CD14-positive monocyte (primary cell): ENCODE results near the gene IKZF1. TPM values are rescaled to one million over a fixed set of nuclear protein-coding genes. Genes with fewer than 3 reads are reported as not detected.

Source experiments
- DNase-seq, 3 donors: peaks; one replicate each; pipeline ENCODE4 v3.0.0-alpha.2; 2011 to 2022
- H2AFZ ChIP-seq: 2 replicates; pipeline ENCODE4 v1.6.0; 2012; ENCODE audit warnings: mild to moderate bottlenecking, low read depth, low read length, inconsistent platforms; ENCODE audit not compliant: insufficient read depth, poor library complexity, severe bottlenecking
- H3K27ac ChIP-seq, 2 donors: 1 replicate in 1 of 2; 2 replicates in 1 of 2; pipeline ENCODE4 v1.5.1; 2012 to 2013; ENCODE audit warnings: low read length in 2 of 2, control low read depth in 1 of 2, inconsistent platforms in 1 of 2, low read depth in 1 of 2, mild to moderate bottlenecking in 1 of 2
- H3K27me3 ChIP-seq, 2 donors: one replicate each; pipeline versions ENCODE4 v1.6.0 to v1.6.1; 2011 to 2013; ENCODE audit warnings: low read length in 2 of 2; ENCODE audit not compliant: control insufficient read depth in 2 of 2, insufficient read depth in 2 of 2
- H3K36me3 ChIP-seq, 2 donors: replicated peaks in 1 of 2; 1 replicate in 1 of 2; 2 replicates in 1 of 2; pipeline versions ENCODE4 v1.5.1 to v1.6.1; 2012 to 2013; ENCODE audit warnings: low read length in 2 of 2, control low read depth in 1 of 2, inconsistent platforms in 1 of 2, mild to moderate bottlenecking in 1 of 2; ENCODE audit not compliant: insufficient read depth in 2 of 2, control insufficient read depth in 1 of 2
- H3K4me1 ChIP-seq, 2 donors: 1 replicate in 1 of 2; 2 replicates in 1 of 2; pipeline versions ENCODE4 v1.5.1 to v1.6.1; 2012 to 2013; ENCODE audit warnings: low read length in 2 of 2, control low read depth in 1 of 2, inconsistent platforms in 1 of 2, mild to moderate bottlenecking in 1 of 2, moderate library complexity in 1 of 2; ENCODE audit not compliant: insufficient read depth in 2 of 2, control insufficient read depth in 1 of 2
- H3K4me2 ChIP-seq: replicated peaks from 2 replicates; pipeline ENCODE3; 2012; ENCODE audit warnings: low read length, moderate library complexity, mild to moderate bottlenecking; ENCODE audit not compliant: poor library complexity, severe bottlenecking; ENCODE audit errors: extremely low read depth
- H3K4me3 ChIP-seq, 3 experiments: fragments of 200-600 bp in 1 of 3; sonication (generic) in 1 of 3; replicated peaks in 1 of 3; 1 replicate in 2 of 3; 2 replicates in 1 of 3; pipeline ENCODE4 v1.5.1; 2011 to 2013; ENCODE audit warnings: low read length in 3 of 3, mild to moderate bottlenecking in 3 of 3, control low read depth in 2 of 3, low read depth in 2 of 3, inconsistent platforms in 1 of 3, moderate library complexity in 1 of 3
- H3K79me2 ChIP-seq: 2 replicates; pipeline ENCODE4 v1.6.0; 2012; ENCODE audit warnings: mild to moderate bottlenecking, control low read depth, inconsistent platforms, low read length, moderate library complexity; ENCODE audit not compliant: insufficient read depth
- H3K9ac ChIP-seq: 2 replicates; pipeline ENCODE4 v1.6.0; 2017; ENCODE audit warnings: low read length, mild to moderate bottlenecking; ENCODE audit not compliant: insufficient read depth, poor library complexity, severe bottlenecking
- H3K9me3 ChIP-seq, 2 donors: replicated peaks in 1 of 2; 1 replicate in 1 of 2; 2 replicates in 1 of 2; pipeline versions ENCODE4 v1.5.1 to v1.6.1; 2012 to 2013; ENCODE audit warnings: low read length in 2 of 2, control low read depth in 1 of 2; ENCODE audit not compliant: control insufficient read depth in 1 of 2, insufficient read depth in 1 of 2
- H4K20me1 ChIP-seq: 2 replicates; pipeline ENCODE4 v1.6.0; 2012; ENCODE audit warnings: mild to moderate bottlenecking, low read length, control low read depth, moderate library complexity; ENCODE audit not compliant: insufficient read depth
- H3K27ac Mint-ChIP-seq, 7 donors: one replicate each; pipeline ENCODE4 v1.8.0; 2020; ENCODE audit warnings: mild to moderate bottlenecking in 7 of 7, mixed read lengths in 7 of 7, moderate library complexity in 6 of 7, inconsistent platforms in 2 of 7
- H3K27me3 Mint-ChIP-seq, 3 donors: one replicate each; pipeline ENCODE4 v1.8.0; 2021 to 2022; ENCODE audit warnings: low read depth in 3 of 3, mild to moderate bottlenecking in 3 of 3, mixed read lengths in 3 of 3, moderate library complexity in 3 of 3, inconsistent platforms in 1 of 3
- H3K36me3 Mint-ChIP-seq, 2 donors: one replicate each; pipeline ENCODE4 v1.8.0; 2020; ENCODE audit warnings: mixed read lengths in 2 of 2, inconsistent platforms in 1 of 2, mild to moderate bottlenecking in 1 of 2
- H3K4me1 Mint-ChIP-seq: one replicate; pipeline ENCODE4 v1.8.0; 2020; ENCODE audit warnings: mild to moderate bottlenecking, mixed read lengths
- H3K4me3 Mint-ChIP-seq, 2 donors: one replicate each; pipeline ENCODE4 v1.8.0; 2020; ENCODE audit warnings: mild to moderate bottlenecking in 2 of 2, mixed read lengths in 2 of 2, moderate library complexity in 1 of 2
- H3K9me3 Mint-ChIP-seq, 7 donors: one replicate each; pipeline ENCODE4 v1.8.0; 2020 to 2022; ENCODE audit warnings: mixed read lengths in 7 of 7, mild to moderate bottlenecking in 6 of 7, moderate library complexity in 6 of 7, inconsistent platforms in 2 of 7
- WGBS: methylation state at CpG from one replicate; pipeline ENCODE4 v1.1.5; 2013; ENCODE audit warnings: missing lambda C conversion rate; ENCODE audit not compliant: insufficient coverage; 5-methylcytosine and 5-hydroxymethylcytosine counted together
- intact Hi-C, 2 donors: fragments of 100-400 bp; cut with micrococcal nuclease; formaldehyde crosslinking; loops; one replicate each; pipeline versions ENCODE4 v1.15.0 to v1.15.1; 2023
- polyA plus RNA-seq, 3 donors: library from polyadenylated mRNA; depleted of rRNA in 1 of 3; unstranded in 2 of 3; stranded (reverse) in 1 of 3; fragments of 300-500 nt in 2 of 3; fragments of >200 nt in 1 of 3; fragmentation: Illumina TruSeq in 2 of 3; gene quantifications; 1 replicate in 2 of 3; 2 replicates in 1 of 3; pipeline ENCODE4 v1.2.3, GENCODE V29; 2012 to 2021
- TF ChIP-seq, protein P1 (sequence below): fragments of 200-600 bp; IDR thresholded peaks from one replicate; pipeline ENCODE4 v1.8.0; 2022; ENCODE audit warnings: antibody characterized with exemption, mild to moderate bottlenecking

Gene IKZF1
- polyA plus RNA-seq, 3 donors = 38.4 to 130 (median 80.2) TPM

DNA sequence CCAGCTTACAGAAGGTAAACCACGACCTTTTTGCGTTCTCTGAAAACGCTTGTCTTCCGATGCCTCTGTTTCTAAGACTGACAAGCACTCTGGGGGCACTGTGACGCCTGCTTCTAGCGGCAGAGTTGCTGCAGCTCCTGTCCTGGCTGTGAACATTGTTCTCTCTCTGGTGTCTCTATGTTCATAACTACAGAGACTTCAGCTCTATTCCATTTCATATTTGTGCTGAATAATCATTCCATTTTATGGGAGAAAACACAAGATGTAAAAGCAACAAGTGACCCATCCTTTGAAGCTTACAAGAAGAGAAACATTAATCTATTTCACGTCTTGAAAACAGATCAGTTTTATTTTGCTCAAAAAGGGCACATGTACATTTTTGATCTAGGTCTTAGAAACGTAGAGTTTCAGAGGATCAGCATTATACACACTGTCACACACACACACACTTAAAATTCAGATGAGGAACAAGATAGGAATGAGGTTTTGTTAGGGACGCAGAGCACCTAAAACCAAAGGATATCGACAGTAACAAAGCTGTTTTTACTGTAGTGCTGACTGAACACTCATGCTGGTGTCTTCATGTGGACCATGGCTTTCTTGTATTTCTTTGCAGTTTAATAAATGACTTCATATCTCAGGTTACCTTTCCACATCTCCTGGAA, 3.0 kb downstream of the IKZF1 start:
- peaks cover 56 to 68% of the 10 kb centered on the region in 2 donors for H3K4me1 ChIP-seq

DNA sequence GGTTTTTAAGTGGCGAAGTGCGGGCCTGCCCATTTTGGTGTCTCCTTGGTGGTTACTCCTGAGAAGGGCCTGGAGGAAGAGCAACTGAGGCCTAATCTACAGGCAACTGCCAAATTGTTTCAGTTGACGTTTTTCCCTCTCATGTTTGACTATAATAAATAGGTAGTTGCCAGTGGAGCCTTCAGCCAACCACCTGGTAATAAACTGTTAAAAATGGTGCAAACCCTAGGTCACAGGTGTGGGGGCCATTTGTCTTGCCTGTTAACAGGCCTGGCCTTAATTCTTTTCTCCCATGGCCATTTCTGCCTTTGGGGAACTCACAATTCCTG, 3.7 kb downstream of the IKZF1 start:
- Histone ChIP-seq H3K36me3 (no peaks in the 10 kb centered on the region), H3K4me1 (peaks cover 59 to 71% of the 10 kb centered on the region in 2 donors), H3K27ac (peak overlapping the region; percentile 59 to 92), H4K20me1 (peaks cover 78% of the 10 kb centered on the region), H2AFZ (no peak overlapping the region), H3K79me2 (peaks cover 91% of the 10 kb centered on the region), H3K9me3 (no peaks in the 10 kb centered on the region), H3K4me3 (peak overlapping the region; percentile 84 to 90 (median 87)), H3K4me2 (peak overlapping the region; percentile 73), H3K9ac (peak overlapping the region; percentile 94), H3K27me3 (no peaks in the 10 kb centered on the region)
- intact Hi-C loops = loop anchor here (5.0 to 10.0 kb wide), 4 partner anchors 36 to 107 kb away; no protein-coding TSS in a partner anchor
- no CpG with 5 or more reads among the region's 3 CpGs for WGBS
- TF ChIP-seq, protein P1, sequence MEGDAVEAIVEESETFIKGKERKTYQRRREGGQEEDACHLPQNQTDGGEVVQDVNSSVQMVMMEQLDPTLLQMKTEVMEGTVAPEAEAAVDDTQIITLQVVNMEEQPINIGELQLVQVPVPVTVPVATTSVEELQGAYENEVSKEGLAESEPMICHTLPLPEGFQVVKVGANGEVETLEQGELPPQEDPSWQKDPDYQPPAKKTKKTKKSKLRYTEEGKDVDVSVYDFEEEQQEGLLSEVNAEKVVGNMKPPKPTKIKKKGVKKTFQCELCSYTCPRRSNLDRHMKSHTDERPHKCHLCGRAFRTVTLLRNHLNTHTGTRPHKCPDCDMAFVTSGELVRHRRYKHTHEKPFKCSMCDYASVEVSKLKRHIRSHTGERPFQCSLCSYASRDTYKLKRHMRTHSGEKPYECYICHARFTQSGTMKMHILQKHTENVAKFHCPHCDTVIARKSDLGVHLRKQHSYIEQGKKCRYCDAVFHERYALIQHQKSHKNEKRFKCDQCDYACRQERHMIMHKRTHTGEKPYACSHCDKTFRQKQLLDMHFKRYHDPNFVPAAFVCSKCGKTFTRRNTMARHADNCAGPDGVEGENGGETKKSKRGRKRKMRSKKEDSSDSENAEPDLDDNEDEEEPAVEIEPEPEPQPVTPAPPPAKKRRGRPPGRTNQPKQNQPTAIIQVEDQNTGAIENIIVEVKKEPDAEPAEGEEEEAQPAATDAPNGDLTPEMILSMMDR = no peak
- DNase-seq = no peak
- Mint-ChIP-seq H3K4me1 (peaks cover 68% of the 10 kb centered on the region), H3K9me3 (no peaks in the 10 kb centered on the region), H3K4me3 (peak overlapping the region; percentile 95 to 100), H3K36me3 (peaks cover 11 to 14% of the 10 kb centered on the region in 2 donors), H3K27me3 (peaks cover 0 to 4% (median 0%) of the 10 kb centered on the region in 3 donors), H3K27ac (peak overlapping the region; percentile 6 to 93 (median 87))

More for the DNA sequence above, 3.0 kb downstream of the IKZF1 start:
- 0% methylated on average over 7 of the region's 10 CpGs for WGBS
- Histone ChIP-seq H3K27me3 (no peaks in the 10 kb centered on the region), H3K36me3 (no peaks in the 10 kb centered on the region), H3K9ac (peak overlapping the region; percentile 94), H3K4me3 (peak overlapping the region; percentile 84 to 90 (median 87)), H4K20me1 (peaks cover 72% of the 10 kb centered on the region), H2AFZ (no peak overlapping the region), H3K9me3 (no peaks in the 10 kb centered on the region), H3K79me2 (peaks cover 86% of the 10 kb centered on the region), H3K4me2 (peak overlapping the region; percentile 73), H3K27ac (peak overlapping the region; percentile 4 to 92)
- Mint-ChIP-seq H3K27ac (peak overlapping the region; percentile 86 to 95 (median 87)), H3K9me3 (no peaks in the 10 kb centered on the region), H3K4me1 (peaks cover 67% of the 10 kb centered on the region), H3K36me3 (peaks cover 11 to 14% of the 10 kb centered on the region in 2 donors), H3K4me3 (peak overlapping the region; percentile 95 to 100), H3K27me3 (peaks cover 0 to 7% (median 0%) of the 10 kb centered on the region in 3 donors)
- no peak for DNase-seq
- intact Hi-C loops = loop anchor here (2.0 to 10.0 kb wide), 5 partner anchors 13 to 107 kb away; no protein-coding TSS in a partner anchor
- TF ChIP-seq, protein P1 = no peak
